ENCODE results near the gene FBXW11.

DNA sequence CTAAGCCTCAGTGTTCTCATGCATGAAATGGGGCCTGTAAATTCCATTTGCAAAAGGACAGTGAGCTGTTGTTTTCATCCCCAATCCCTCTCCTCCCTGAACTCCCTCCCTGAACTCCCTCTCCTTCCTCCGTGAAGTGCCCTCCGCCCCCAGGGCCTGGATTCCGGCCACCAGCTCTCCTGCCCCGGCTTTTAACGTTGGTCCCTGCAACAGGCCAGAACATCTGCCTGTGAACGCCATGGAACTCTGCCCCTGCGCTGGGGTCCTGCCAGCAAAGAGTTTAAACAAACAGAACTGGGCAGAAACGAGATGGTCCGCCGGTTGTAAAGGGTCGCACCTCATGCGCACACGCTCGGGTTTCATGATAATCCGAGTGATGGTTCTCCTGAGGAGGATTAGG lies 158.4 kb downstream of the FBXW11 start:
- TF ChIP-seq, protein P1, sequence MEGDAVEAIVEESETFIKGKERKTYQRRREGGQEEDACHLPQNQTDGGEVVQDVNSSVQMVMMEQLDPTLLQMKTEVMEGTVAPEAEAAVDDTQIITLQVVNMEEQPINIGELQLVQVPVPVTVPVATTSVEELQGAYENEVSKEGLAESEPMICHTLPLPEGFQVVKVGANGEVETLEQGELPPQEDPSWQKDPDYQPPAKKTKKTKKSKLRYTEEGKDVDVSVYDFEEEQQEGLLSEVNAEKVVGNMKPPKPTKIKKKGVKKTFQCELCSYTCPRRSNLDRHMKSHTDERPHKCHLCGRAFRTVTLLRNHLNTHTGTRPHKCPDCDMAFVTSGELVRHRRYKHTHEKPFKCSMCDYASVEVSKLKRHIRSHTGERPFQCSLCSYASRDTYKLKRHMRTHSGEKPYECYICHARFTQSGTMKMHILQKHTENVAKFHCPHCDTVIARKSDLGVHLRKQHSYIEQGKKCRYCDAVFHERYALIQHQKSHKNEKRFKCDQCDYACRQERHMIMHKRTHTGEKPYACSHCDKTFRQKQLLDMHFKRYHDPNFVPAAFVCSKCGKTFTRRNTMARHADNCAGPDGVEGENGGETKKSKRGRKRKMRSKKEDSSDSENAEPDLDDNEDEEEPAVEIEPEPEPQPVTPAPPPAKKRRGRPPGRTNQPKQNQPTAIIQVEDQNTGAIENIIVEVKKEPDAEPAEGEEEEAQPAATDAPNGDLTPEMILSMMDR (IDR thresholded peaks at IDR 0.05), result no peak
- no peak for TF ChIP-seq POLR2A (IDR thresholded peaks at IDR 0.05)
